GM18499 (cell line): ENCODE data around the gene NF1.

Source experiments
- ATAC-seq: cut with Tn5 transposase; IDR thresholded peaks from one replicate; pipeline ENCODE4 v1.9.1; 2021; ENCODE audit warnings: moderate number of reproducible peaks; ENCODE audit not compliant: insufficient read depth, unreplicated experiment

The NF1 gene

GRCh38 chr17:31415004-31415454 lies 320.3 kb downstream of the NF1 start:
- no peak for ATAC-seq

GRCh38 chr17:31415640-31416502 lies 321.1 kb downstream of the NF1 start:
- ATAC-seq, result no peak

- no peak for ATAC-seq
Measured at GRCh38 chr17:31416503-31416923, 321.7 kb downstream of the NF1 start.

GRCh38 chr17:31417051-31417792 lies 322.4 kb downstream of the NF1 start:
- ATAC-seq, result no peak

- ATAC-seq, result no peak
Measured at GRCh38 chr17:31418773-31419350, 324.1 kb downstream of the NF1 start.

DNA sequence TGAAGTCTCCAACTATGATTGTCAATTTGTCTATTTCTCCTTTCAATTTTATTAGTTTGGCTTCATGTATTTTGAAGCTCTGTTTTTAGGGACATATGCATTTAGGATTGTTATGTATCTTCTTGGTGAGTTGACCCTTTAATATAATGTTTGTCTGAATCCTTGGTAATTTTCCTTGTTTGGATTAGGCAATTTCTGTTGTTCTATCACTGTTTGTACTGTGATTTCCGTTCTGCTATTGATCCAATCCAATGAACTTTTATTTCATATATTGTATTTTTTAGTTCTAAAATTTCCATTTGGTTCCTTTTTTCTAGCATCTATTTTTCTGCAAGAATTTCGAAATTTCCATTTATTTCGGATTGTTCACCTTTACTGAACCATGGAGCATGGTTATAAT lies 327.7 kb downstream of the NF1 start:
- no peak for ATAC-seq

GRCh38 chr17:31424944-31425281 lies 330.1 kb downstream of the NF1 start:
- ATAC-seq, result no peak

GRCh38 chr17:31425282-31426040 lies 330.7 kb downstream of the NF1 start:
- ATAC-seq, result no peak
